ENCODE results near the gene GTSE1.
"Not testable (repeated sequence)": the region's sequence is repeated elsewhere in the genome, so short reads cannot be mapped to it uniquely, and the experiment has no call there.

Gene GTSE1

GRCh38 chr22:46294784-46295183, 1.9 kb upstream of the GTSE1 start:
- DNase-seq (ENCODE audit: low spot score), result no peak

GRCh38 chr22:46295277-46295971, 1.2 kb upstream of the GTSE1 start:
- DNase-seq (ENCODE audit: low spot score), result no peak

- peak; percentile 82 for DNase-seq (ENCODE audit: low spot score)
These were observed 612 bp downstream of the GTSE1 start for GRCh38 chr22:46297151-46297812.

GRCh38 chr22:46299101-46299500, 2.4 kb downstream of the GTSE1 start:
- no peak for DNase-seq (ENCODE audit: low spot score)

GRCh38 chr22:46300491-46300890, 3.8 kb downstream of the GTSE1 start:
- no peak for DNase-seq (ENCODE audit: low spot score)

GRCh38 chr22:46303347-46303965, 6.8 kb downstream of the GTSE1 start:
- DNase-seq (ENCODE audit: low spot score), result no peak

GRCh38 chr22:46308283-46308988, 11.8 kb downstream of the GTSE1 start:
- no peak for DNase-seq (ENCODE audit: low spot score)

GRCh38 chr22:46309526-46310085, 12.9 kb downstream of the GTSE1 start:
- no peak for DNase-seq (ENCODE audit: low spot score)

- no peak for DNase-seq (ENCODE audit: low spot score)
These were observed 15.4 kb downstream of the GTSE1 start for GRCh38 chr22:46312056-46312455.

- DNase-seq (ENCODE audit: low spot score), result not testable (repeated sequence)
These were observed 16.2 kb downstream of the GTSE1 start for GRCh38 chr22:46312848-46313247.

- DNase-seq (ENCODE audit: low spot score), result no peak
These were observed 19.3 kb downstream of the GTSE1 start for GRCh38 chr22:46315976-46316375.

- DNase-seq (ENCODE audit: low spot score), result no peak
These were observed 21.0 kb downstream of the GTSE1 start for GRCh38 chr22:46317646-46318045.

GRCh38 chr22:46318576-46318975, 21.9 kb downstream of the GTSE1 start:
- DNase-seq (ENCODE audit: low spot score), result no peak

GRCh38 chr22:46319319-46319718, 22.6 kb downstream of the GTSE1 start:
- DNase-seq (ENCODE audit: low spot score), result no peak

GRCh38 chr22:46320166-46320710, 23.6 kb downstream of the GTSE1 start:
- DNase-seq (ENCODE audit: low spot score), result no peak

- no peak for DNase-seq (ENCODE audit: low spot score)
These were observed 24.2 kb downstream of the GTSE1 start for GRCh38 chr22:46320716-46321386.

GRCh38 chr22:46322711-46323110, 26.0 kb downstream of the GTSE1 start:
- DNase-seq (ENCODE audit: low spot score), result no peak

- no peak for DNase-seq (ENCODE audit: low spot score)
These were observed 26.5 kb downstream of the GTSE1 start for GRCh38 chr22:46323162-46323561.

GRCh38 chr22:46326066-46326680, 29.5 kb downstream of the GTSE1 start:
- no peak for DNase-seq (ENCODE audit: low spot score)

- no peak for DNase-seq (ENCODE audit: low spot score)
These were observed 31.2 kb downstream of the GTSE1 start for GRCh38 chr22:46327691-46328465.
